ENCODE results near the gene CNOT11.

The CNOT11 gene

GRCh38 chr2:101251844-101252407 lies 760 bp upstream of the CNOT11 start:
- peak overlapping the region; percentile 45 for H3K4me3 ChIP-seq (ENCODE audit: low read depth, low read length)
- TF ChIP-seq CTCF (IDR thresholded peaks at IDR 0.05; ENCODE audit: borderline replicate concordance, insufficient read depth, low read depth, low read length), result peak; percentile 25; the same call in 1 of the 2 replicates

GRCh38 chr2:101253013-101253702 lies 472 bp downstream of the CNOT11 start:
- peak overlapping the region; percentile 92 for H3K4me3 ChIP-seq (ENCODE audit: low read depth, low read length)
- TF ChIP-seq CTCF (IDR thresholded peaks at IDR 0.05; ENCODE audit: borderline replicate concordance, insufficient read depth, low read depth, low read length), result no peak

GRCh38 chr2:101253703-101254450 lies 1.2 kb downstream of the CNOT11 start:
- no peak for TF ChIP-seq CTCF (IDR thresholded peaks at IDR 0.05; ENCODE audit: borderline replicate concordance, insufficient read depth, low read depth, low read length)
- H3K4me3 ChIP-seq (ENCODE audit: low read depth, low read length), result peak overlapping the region; percentile 92

- no peak for TF ChIP-seq CTCF (IDR thresholded peaks at IDR 0.05; ENCODE audit: borderline replicate concordance, insufficient read depth, low read depth, low read length)
- no peak overlapping the region for H3K4me3 ChIP-seq (ENCODE audit: low read depth, low read length)
These were observed 2.8 kb downstream of the CNOT11 start for GRCh38 chr2:101255501-101255900.

- no peak for TF ChIP-seq CTCF (IDR thresholded peaks at IDR 0.05; ENCODE audit: borderline replicate concordance, insufficient read depth, low read depth, low read length)
- no peak overlapping the region for H3K4me3 ChIP-seq (ENCODE audit: low read depth, low read length)
These were observed 3.6 kb downstream of the CNOT11 start for GRCh38 chr2:101256316-101256715.

GRCh38 chr2:101258804-101259203 lies 6.1 kb downstream of the CNOT11 start:
- TF ChIP-seq CTCF (IDR thresholded peaks at IDR 0.05; ENCODE audit: borderline replicate concordance, insufficient read depth, low read depth, low read length), result no peak
- no peak overlapping the region for H3K4me3 ChIP-seq (ENCODE audit: low read depth, low read length)
